Prostate gland (tissue), 2 donors: ENCODE measurements around the gene SNX3.

ENCODE experiments used
- POLR2A ChIP-seq: fragments of 450-650 bp; IDR thresholded peaks from one replicate; pipeline ENCODE4 v1.6.1; 2016; ENCODE audit warnings: antibody characterized with exemption, mild to moderate bottlenecking
- TF ChIP-seq, protein P1 (sequence below), 4 experiments: fragments of 200-600 bp in 2 of 4; fragments of 450-650 bp in 2 of 4; sonication (generic) in 2 of 4; IDR thresholded peaks; 1 replicate in 3 of 4; 2 replicates in 1 of 4; pipeline ENCODE4 v1.5.1; 2016 to 2019; ENCODE audit warnings: antibody characterized with exemption in 4 of 4, mild to moderate bottlenecking in 2 of 4, moderate library complexity in 2 of 4

DNA sequence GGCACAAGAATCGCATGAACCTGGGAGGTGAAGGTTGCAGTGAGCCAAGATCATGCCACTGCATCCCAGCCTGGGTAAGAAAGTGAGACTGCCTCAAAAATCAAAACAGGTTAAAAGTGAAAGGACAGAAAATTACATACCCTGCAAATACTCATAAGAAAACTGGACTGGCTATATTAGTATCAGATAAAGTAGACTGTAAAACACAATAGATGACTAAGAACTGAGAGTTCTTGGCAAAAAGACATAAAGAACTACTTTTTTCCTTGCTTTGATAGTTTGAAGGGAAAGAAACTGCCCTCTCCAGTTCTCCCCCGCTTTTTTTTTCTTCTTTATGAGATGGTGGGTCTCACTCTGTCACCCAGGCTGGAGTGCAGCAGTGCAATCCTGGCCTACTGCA is 17.0 kb downstream of the SNX3 start:
- TF ChIP-seq, protein P1, sequence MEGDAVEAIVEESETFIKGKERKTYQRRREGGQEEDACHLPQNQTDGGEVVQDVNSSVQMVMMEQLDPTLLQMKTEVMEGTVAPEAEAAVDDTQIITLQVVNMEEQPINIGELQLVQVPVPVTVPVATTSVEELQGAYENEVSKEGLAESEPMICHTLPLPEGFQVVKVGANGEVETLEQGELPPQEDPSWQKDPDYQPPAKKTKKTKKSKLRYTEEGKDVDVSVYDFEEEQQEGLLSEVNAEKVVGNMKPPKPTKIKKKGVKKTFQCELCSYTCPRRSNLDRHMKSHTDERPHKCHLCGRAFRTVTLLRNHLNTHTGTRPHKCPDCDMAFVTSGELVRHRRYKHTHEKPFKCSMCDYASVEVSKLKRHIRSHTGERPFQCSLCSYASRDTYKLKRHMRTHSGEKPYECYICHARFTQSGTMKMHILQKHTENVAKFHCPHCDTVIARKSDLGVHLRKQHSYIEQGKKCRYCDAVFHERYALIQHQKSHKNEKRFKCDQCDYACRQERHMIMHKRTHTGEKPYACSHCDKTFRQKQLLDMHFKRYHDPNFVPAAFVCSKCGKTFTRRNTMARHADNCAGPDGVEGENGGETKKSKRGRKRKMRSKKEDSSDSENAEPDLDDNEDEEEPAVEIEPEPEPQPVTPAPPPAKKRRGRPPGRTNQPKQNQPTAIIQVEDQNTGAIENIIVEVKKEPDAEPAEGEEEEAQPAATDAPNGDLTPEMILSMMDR (IDR thresholded peaks at IDR 0.05), result no peak
- no peak for TF ChIP-seq POLR2A
